Stimulated activated CD4-positive, alpha-beta T cell treated with anti-CD3 and anti-CD28 coated beads, TNF-alpha, amount 100 ng/mL, for 24 hours (primary cell): ENCODE data around the gene POLDIP2.

ENCODE experiments used
- DNase-seq, 3 experiments: peaks; one replicate each; pipeline ENCODE4 v3.0.0-alpha.2; 2020; ENCODE audit warnings: low read depth in 3 of 3

POLDIP2 gene

DNA sequence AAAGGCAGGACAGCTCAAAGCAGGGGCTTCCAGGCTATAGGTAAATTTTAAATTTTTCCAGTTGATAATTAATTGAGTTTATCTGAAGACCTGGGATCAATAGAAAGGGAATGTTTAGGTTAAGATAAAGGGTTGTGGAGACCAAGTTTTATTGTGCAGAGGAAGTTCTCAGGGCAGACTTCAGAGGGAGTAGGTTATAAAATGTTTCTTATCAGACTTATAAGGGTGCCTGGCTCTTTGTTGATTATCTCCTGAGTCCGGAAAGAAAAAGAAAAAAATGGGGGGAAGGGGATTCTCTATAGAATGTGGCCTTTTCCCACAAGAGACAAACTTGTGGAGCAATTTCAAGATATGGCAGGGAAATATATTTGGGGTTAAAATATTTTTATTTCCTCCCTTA, 32.8 kb upstream of the POLDIP2 start:
- no peak for DNase-seq

DNA sequence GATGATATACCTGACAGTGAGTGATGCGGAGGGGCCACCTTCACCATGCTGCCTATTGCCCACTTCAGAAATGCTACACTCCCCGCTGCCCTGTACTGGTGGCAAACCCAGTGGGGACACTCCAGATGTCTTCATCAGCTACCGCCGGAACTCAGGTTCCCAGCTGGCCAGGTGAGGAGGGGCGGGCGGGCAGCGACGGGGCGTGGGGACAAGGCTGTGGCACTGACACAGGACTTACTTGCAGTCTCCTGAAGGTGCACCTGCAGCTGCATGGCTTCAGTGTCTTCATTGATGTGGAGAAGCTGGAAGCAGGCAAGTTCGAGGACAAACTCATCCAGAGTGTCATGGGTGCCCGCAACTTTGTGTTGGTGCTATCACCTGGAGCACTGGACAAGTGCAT, 30.8 kb upstream of the POLDIP2 start:
- DNase-seq: no peak

- DNase-seq: no peak
These were observed 29.1 kb upstream of the POLDIP2 start for GRCh38 chr17:28386391-28386790.

DNA sequence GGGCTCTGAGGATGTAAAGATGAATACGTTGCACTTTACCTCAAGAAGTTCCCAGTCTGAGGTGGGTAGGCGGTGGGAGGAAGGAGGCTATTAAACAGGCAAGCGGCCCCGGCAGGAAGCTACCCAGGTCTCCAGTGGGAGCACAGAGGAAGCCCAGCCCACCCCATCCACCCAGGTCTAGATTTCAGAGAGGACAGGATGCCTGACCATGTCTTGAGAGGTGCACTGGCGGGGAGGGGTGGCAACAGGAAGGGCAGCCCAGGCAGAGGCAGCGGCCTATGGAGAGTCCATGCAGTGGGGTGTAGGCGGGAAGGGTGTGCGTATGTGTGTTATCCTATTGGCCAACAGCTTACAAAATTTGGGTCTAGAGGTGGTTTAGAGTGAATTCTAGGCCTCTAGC, 28.1 kb upstream of the POLDIP2 start:
- DNase-seq: peak in 1 of 3 experiments; percentile 21

DNA sequence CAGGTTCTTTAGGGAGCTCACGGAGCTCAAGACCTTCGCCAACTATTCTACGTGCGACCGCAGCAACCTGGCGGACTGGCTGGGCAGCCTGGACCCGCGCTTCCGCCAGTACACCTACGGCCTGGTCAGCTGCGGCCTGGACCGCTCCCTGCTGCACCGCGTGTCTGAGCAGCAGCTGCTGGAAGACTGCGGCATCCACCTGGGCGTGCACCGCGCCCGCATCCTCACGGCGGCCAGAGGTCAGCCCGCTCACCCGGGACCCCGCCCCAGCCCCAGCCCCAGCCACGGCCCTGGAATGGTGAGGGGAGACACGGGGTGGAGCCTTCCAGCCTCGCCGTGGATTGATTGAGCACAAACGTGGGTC, 27.7 kb upstream of the POLDIP2 start:
- DNase-seq: peak in 1 of 3 experiments; percentile 11

DNA sequence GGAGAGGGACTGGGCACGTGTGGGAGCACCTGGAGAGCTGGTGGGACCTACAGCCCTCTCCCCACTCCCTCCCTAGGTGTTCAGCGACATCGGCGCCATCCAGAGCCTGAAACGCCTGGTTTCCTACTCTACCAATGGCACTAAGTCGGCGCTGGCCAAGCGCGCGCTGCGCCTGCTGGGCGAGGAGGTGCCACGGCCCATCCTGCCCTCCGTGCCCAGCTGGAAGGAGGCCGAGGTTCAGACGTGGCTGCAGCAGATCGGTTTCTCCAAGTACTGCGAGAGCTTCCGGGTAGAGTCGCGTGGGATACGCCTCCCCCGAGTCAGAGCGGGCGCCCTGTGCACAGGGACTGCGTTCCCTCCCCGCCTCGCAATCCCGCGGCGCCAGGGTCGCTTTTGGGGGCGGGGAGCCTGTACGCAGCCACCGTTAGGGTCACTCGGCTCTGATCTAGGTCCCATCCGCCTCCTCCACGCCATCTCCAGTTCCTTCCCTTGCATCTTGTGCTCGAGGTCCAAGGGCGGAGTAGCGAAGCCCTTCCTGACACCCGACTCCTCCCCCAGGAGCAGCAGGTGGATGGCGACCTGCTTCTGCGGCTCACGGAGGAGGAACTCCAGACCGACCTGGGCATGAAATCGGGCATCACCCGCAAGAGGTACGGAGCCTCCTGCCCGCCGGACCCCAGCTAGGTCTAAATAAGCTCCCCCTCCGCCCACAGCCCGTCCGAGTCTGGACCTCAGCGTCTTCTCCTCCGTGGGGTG, 27.1 kb upstream of the POLDIP2 start:
- DNase-seq: peak; percentile 34 to 65 (median 48)

- peak in 1 of 3 experiments; percentile 34 for DNase-seq
These were observed 24.0 kb upstream of the POLDIP2 start for GRCh38 chr17:28381141-28381825.

DNA sequence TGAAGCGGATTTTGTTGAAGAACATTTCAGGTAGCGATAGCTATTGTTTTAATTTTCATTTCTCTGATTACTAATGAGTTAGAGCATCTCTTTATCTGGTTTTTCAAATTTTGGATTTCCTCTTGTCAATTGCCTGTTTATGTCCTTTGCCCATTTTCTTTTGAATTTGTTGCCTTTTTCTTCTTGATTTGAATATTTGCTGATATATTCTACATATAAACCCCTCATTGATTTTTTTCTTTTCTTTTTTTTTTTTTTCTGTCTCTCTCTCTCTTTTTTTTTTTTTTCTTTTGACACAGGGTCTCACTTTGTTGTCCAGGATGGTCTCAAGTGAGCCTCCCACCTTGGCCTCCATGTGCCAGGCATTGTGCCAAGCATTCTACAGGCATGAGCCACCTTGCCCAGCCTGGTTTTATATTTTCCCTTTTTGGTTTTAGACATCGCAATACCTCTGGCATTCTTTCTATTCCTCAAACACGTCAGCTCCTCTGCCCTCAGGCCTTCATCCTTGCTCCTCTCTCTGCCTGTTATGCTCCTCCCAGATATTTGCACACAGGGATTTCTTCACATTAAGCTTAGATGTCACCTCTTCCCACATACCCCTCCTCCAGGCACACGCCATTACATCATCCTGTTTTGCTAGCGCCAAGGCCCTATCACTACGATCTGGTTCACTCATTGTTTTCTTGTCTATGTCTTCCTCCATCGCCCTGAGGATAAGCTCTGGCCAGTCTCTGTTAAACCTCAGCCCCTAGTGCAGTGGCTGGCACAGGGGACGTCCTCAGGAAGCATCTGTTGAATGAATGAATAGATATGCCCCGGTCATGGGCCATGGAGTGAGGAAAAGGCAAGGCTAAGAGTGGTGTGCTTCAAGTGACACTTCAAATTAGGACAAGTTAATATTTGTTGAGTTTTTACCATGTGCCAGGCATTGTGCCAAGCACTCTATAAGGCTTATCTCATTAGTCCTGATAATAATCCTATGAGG, 22.8 kb upstream of the POLDIP2 start:
- no peak for DNase-seq

- no peak for DNase-seq
These were observed 15.6 kb upstream of the POLDIP2 start for GRCh38 chr17:28372945-28373274.

- peak in 1 of 3 experiments; percentile 32 for DNase-seq
These were observed 15.0 kb upstream of the POLDIP2 start for GRCh38 chr17:28372203-28372944.

GRCh38 chr17:28371245-28372202, 14.2 kb upstream of the POLDIP2 start, which contains the start of gene SARM1:
SARM1 (plus strand) TSS chr17:28371694; CDS start chr17:28372033, 339 bp downstream.
- DNase-seq: peak; percentile 66 to 89 (median 69)

DNA sequence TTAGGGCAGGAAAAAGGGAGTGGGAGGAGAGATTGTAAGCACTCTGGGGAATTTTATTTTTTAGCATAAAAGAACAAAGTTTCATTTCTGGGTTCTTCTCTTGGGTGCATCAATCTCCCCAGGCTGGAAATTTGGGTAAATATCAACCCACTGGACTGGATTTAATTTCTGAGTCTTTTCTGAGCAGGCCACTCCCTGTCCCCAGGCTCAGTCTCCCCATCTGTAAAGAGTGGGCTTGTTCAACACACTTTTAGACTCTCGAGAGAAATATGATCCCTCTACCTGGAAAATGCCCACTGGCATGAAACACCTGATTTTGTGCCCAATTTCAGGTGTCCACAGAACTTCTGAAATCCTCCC, 13.4 kb upstream of the POLDIP2 start:
- DNase-seq: no peak

DNA sequence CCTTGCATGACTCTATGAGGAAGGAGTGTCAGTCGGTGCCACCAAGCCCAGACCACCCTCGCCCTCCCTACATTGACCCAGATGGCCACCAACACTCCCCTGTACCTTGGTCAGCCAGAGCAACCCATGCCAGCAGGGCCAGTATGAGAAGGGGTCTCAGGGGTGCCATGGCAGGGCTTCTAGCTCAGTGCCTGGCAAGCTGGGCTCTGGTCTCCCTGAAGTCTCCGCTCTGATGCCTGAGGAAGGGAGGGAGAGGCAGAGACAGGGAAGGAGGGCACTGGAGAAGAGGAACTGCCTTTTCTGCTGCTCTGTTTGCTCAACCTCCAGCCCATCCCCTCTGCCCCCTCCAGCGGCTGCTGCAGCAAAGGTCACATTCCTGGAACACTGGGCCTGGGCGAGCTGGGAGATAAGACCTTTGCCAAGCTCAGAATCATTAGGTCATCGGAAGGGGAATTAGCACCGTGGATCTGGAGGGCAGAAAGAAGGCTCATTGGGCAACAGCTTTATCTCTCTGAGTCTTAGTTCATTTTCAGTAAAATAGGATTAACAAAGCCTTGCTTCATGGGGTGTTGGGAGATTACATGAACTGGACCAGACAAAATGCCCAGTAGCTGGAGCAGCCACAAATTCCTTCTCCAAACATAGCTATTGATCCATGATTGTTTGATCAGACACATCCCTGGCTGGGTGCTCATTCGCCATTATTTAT, 12.9 kb upstream of the POLDIP2 start, which contains the start of gene VTN:
TSS of gene VTN (minus strand) at position 273 of the 709 bp plus-strand sequence. CDS start at position 169, 104 bp downstream.
- DNase-seq: no peak

- DNase-seq: no peak
These were observed 12.3 kb upstream of the POLDIP2 start for GRCh38 chr17:28369684-28370034.

DNA sequence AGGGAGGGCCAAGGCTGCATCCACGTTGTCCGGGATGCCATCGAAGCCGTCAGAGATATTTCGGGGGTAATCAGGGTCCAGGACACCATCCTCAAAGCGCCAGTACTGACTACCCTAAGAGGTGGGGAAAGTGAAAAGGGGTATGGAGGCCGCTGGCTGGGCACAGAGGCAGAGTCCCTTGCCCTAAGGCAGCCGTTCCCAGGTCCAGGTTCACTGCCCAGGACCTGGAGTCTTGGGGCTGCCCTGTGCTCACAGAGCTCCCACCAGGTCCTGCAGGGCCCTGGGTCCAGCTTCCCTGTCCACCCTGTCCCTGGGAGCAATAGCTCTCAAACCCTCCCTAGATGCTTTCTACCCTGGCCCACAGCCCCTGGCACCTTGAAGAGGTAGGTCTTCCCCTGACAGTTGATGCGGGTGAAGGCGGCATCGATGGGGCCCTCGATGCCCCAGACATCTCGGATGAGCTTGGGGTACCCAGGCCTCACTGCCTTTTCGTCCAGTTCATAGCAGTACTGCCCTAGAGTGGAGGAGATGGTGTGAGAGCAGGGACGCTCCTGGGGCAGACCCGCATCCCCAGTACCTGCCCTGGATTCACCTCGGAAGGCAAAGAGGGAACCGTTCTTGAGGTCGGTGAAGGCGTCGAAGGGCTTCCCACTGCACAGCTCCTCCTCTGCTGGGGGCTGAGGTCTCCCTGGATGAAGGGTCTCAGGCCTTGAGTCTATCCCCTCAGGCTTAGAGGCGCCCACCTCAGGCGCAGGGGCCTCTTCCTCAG, 11.8 kb upstream of the POLDIP2 start:
- no peak for DNase-seq

DNA sequence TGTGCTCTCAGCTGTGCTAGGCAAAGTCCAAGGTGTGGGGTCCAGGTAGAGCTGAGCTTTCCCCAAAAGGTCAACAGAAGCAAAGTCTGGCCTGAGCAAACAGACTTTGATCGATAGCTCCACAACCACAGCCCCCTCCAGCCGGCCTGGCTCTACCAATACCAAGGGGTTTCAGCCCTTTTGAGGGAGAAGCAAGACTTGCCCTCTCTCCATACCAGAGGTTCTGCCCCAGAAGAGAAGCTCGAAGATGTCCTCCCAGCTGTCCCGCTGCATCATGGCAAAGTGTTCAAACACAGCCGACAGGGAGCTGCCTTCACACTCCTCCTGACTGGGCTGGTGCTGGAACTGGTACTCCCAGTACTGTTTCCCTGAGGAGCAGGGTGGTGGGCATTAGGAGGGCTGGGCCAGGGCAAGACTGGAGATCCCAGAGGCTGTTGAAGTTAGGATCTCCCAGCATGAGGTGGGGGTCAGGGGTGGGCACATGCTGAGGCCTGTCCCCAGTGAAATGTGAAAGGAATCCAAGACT, 11.0 kb upstream of the POLDIP2 start:
- DNase-seq: no peak

GRCh38 chr17:28367641-28368305, 10.4 kb upstream of the POLDIP2 start:
- DNase-seq: no peak

DNA sequence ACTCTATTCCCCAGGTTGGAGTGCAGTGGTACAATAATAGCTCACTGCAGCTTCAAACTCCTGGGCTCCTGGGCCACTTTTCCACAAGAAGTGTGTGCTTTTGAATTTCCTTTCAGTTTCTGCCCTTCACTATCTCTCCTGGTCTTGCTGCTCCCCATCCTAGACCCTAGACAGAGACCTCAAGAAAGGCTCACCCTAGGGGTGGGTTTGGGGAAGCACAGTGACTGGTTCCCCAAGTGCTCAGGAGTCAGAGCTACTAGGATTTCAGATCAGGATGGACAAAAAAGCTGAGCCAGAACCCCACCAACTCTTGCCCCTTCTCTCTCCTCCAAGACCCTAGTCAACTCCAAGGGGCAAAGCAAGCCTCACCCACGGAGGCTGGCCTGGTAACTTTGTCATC, 9.3 kb upstream of the POLDIP2 start:
- no peak for DNase-seq
